NCI-H1930 (cell line): ENCODE results near the gene FNDC8.
"Not testable (repeated sequence)": the region's sequence is repeated elsewhere in the genome, so short reads cannot be mapped to it uniquely, and the experiment has no call there.

Experiments
- DNase-seq, 2 experiments: peaks; one replicate each; lab custom pipeline; 2025; lab: John Stamatoyannopoulos, UW

The FNDC8 gene

GRCh38 chr17:35171834-35172233 lies 50.4 kb downstream of the FNDC8 start:
- no peak for DNase-seq

GRCh38 chr17:35172321-35172720 lies 50.9 kb downstream of the FNDC8 start:
- DNase-seq: not testable (repeated sequence)

GRCh38 chr17:35174835-35175334 lies 53.5 kb downstream of the FNDC8 start:
- DNase-seq: no peak

- DNase-seq: no peak
These were observed 54.4 kb downstream of the FNDC8 start for GRCh38 chr17:35175638-35176415.

- DNase-seq: no peak
These were observed 55.5 kb downstream of the FNDC8 start for GRCh38 chr17:35176897-35177296.

GRCh38 chr17:35179379-35179778 lies 58.0 kb downstream of the FNDC8 start:
- DNase-seq: not testable (repeated sequence)
